Stimulated activated CD8-positive, alpha-beta memory T cell treated with anti-CD3 and anti-CD28 coated beads, Interleukin-15, amount 100 ng/mL, for 4 hours (primary cell): ENCODE results near the gene HSBP1L1.
A peak's percentile ranks its signal among the peaks of the same experiment; 100 is the strongest.
"Not testable (repeated sequence)": the region's sequence is repeated elsewhere in the genome, so short reads cannot be mapped to it uniquely, and the experiment has no call there.

ENCODE experiments used
- DNase-seq, 2 donors: peaks; one replicate each; pipeline ENCODE4 v3.0.0-alpha.2; 2020; ENCODE audit warnings: low read depth in 2 of 2

Gene HSBP1L1

GRCh38 chr18:79945118-79946042 lies 19.1 kb upstream of the HSBP1L1 start:
- no peak for DNase-seq

DNA sequence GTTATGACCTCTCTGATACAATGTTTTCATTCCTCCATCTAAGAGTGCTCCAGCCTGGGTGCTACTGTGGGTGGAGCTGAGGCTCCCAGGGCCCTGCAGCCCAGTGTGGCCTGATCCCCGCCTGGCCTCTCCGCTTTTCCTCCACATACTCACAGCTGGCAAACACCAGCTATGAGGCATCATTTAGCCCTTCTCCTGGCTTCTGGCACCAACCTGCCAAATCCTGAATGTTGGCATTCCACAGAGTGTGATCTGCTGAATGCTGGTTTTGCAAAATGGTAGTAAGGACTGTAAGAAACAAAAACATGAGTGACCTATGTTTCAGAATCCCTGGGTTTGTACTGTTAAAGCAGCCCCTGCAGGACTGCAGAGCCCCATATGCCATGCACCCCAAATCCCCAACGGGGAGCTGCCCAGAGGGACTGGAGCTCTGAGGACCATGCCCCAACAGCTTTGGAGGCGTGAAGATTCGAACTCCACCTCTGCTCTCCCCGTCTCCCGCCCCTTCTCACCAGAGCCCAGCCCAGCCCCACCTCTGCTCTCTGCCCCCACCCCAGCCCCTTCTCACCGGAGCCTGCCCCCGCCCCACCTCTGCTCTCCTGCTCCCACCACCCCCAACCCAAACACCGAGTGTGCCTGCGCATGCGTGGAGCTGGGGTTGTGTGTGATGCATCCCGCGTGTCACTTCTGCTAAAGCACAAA lies 17.2 kb upstream of the HSBP1L1 start:
- no peak for DNase-seq

DNA sequence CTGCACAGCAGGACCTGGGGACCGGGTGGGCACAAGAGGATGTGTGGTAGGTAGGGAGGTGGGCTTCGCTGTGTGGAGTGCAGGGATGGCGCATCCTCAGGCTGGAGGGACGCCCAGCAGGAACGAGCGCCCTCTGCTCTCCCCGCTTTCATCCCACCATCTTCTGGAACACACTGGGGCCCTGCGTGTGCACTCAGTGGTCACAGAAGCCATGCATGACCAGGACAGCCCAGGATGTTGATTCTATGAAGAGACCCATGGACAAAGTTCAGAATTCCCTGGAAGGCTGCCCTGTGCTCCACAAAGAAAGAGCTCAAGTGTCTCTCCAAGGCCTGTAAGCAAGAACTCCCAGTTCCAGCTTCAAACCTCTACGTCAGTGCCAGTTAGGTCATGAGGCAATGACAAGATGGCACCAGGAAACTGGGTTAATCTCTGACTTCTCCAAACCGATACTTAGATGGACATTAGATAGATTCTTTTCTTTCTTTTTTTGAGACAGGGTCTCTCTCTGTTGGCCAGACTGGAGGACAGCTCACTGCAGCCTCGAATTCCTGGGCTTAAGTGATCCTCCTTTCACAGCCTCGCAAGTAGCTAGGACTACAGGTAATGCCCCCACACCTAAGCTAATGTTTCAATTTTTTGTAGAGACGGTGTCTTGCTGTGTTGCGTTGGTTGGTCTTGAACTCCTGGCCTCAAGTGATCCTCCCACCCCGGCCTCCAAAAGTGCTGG lies 16.4 kb upstream of the HSBP1L1 start:
- no peak for DNase-seq

GRCh38 chr18:79948719-79949411 lies 15.6 kb upstream of the HSBP1L1 start:
- no peak for DNase-seq

GRCh38 chr18:79949697-79950487 lies 14.6 kb upstream of the HSBP1L1 start:
- no peak for DNase-seq

GRCh38 chr18:79950515-79951341 lies 13.7 kb upstream of the HSBP1L1 start:
- no peak for DNase-seq

- DNase-seq: peak; percentile 83 to 86
These were observed 12.6 kb upstream of the HSBP1L1 start, which contains the start of gene SLC66A2 for GRCh38 chr18:79951545-79952455. SLC66A2 (minus strand) TSS chr18:79951653; CDS start chr18:79950926, 727 bp downstream.

GRCh38 chr18:79952456-79952995 lies 11.9 kb upstream of the HSBP1L1 start:
- no peak for DNase-seq

DNA sequence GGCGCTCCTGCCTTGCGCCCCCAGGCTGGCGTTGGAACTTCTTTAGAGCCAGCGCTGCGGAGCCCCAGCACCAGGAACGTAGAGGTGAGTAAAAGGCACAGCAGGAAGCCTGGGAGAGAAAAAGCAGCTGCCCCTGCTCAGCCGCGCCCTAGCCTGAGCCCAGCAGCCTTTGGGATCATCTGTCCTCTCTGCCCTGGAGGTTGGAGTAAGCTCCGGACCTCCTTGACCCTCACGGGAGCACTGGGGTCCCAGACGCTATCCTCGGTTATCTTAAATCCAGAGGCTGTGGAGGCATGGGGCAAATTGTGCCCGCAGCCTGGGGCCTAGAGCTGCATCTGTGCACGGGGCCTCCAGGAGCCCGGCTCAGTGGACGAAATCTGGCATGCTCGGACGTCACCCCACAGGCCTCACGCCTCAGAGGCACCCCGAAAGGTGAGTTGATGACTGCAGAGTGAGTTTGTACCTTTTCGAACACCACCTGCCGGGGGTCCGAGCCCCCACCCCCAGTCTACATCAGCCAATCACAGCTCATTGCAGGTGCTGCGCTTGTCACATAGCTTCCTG lies 11.4 kb upstream of the HSBP1L1 start:
- no peak for DNase-seq

GRCh38 chr18:79953971-79954651 lies 10.3 kb upstream of the HSBP1L1 start:
- DNase-seq: no peak

DNA sequence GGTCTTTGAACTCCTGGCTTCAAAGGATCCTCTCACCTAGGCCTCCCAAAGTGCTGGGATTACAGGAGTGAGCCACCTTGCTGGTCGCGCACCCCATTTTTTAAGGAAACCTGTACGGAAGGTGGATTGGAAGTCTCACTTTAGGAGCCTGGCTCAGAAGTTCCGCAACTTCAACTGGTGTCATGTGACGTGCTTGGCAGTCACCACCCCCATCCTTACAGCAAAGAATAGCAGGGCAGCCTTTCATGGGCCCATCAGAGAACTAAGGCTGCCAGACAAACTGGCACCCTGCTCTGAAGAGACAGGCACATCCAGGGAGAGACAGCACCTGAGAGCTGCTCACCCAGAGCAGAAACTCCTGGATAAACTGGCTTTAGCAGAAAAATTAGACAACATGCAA lies 9.7 kb upstream of the HSBP1L1 start:
- DNase-seq: no peak

DNA sequence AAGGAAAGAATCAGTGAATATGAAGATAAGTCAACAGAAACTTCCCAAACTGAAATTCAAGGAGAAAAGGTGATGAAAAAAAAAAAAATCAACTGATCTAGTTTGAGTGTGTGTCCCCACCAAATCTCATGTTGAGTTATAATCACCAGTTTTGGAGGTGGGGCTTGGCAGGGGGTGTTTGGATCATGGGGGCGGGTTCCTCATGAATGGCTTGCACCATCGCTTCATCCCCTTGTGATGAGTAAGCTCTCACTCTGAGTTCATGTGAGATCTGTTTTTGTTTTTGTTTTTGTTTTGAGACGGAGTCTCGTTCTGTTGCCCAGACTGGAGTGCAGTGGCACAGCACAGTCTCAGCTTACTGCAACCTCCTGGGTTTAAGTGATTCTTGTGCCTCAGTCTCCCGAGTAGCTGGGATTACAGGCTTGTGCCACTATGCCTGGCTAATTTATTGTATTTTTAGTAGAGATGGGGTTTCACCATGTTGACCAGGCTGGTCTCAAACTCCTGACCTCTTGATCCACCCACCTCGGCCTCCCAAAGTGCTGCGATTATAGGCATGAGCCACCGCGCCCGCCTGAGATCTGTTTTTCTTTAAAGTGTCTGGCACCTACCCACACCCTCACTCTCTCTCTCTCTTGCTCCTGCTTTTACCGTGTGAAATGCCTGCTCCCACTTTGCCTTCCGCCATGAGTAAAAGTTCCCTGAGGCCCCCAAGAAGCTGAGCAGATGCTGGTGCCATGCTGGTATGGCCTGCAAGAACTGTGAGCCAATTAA lies 9.0 kb upstream of the HSBP1L1 start:
- no peak for DNase-seq

DNA sequence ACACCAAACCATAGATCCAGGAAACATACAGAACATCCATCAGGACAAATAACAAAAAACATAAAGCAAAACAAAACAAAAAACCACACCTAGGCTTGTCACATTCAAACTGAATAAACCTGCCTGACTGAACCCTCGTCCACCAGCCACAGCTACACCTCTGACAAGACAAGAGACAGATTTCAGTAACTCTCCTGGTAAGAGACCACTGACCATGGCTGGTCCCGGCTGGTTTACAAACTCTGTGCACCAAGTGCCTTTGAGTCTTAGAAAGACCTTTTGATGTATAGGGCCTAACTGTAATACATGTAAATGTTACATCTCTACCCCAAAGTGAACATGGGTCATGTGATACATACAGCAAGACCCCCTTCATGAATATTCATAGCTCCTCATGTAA lies 8.2 kb upstream of the HSBP1L1 start:
- no peak for DNase-seq

DNA sequence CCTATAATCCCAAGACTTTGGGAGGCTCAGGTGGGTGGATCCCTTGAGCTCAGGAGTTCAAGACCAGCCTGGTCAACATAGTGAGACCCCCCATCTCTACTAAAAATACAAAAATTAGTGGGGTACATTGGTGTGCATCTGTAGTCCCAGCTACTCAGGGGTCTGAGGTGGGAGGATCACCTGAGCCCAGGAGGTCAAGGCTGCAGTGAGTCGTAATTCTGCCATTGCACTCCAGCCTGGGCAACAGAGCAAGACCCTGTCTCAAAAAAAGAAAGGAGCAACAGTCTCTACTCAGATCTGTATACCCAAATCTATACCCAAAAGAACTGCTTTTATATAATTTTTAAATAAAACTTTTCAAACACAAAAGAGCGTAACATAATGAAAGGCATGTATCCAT lies 5.5 kb upstream of the HSBP1L1 start:
- DNase-seq: no peak

- DNase-seq: not testable (repeated sequence)
These were observed 4.2 kb upstream of the HSBP1L1 start for GRCh38 chr18:79960161-79960801.

DNA sequence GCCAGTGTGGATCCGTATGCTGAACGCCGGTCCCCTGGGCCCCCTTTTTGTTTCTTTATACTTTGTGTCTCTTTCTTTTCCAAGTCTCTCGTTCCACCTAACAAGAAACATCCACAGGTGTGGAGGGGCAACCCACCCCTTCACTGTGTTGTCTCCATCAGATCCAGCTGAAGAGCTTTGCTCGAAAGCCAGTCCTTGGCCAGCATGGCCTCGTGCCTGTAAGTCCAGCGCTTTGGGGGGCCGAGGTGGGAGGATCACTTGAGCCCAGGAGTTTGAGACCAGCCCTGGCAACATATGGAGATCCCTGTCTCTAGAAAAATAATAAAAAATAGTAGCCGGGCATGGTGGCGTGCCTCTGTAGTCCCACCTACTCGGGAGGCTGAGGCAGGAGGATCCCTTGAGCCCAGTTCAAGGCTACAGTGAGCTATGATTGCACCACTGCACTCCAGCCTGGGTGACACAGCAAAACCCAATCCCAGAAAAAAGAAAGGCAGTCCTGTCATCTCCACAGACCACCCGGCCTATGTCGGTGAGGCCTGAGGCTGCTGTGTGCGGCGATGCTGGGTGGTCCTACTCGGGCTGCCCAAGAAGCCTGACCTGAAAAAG lies 3.4 kb upstream of the HSBP1L1 start:
- DNase-seq: no peak
